HG03457 (cell line): Measurements from ENCODE around the gene EBF3.

Experiments used
- ATAC-seq: cut with Tn5 transposase; IDR thresholded peaks from one replicate; pipeline ENCODE4 v1.9.1; 2021; ENCODE audit warnings: moderate number of reproducible peaks; ENCODE audit not compliant: unreplicated experiment

Gene EBF3, protein sequence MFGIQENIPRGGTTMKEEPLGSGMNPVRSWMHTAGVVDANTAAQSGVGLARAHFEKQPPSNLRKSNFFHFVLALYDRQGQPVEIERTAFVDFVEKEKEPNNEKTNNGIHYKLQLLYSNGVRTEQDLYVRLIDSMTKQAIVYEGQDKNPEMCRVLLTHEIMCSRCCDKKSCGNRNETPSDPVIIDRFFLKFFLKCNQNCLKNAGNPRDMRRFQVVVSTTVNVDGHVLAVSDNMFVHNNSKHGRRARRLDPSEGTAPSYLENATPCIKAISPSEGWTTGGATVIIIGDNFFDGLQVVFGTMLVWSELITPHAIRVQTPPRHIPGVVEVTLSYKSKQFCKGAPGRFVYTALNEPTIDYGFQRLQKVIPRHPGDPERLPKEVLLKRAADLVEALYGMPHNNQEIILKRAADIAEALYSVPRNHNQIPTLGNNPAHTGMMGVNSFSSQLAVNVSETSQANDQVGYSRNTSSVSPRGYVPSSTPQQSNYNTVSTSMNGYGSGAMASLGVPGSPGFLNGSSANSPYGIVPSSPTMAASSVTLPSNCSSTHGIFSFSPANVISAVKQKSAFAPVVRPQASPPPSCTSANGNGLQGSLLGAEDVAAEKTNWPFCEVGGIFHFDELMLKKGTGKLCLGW

DNA sequence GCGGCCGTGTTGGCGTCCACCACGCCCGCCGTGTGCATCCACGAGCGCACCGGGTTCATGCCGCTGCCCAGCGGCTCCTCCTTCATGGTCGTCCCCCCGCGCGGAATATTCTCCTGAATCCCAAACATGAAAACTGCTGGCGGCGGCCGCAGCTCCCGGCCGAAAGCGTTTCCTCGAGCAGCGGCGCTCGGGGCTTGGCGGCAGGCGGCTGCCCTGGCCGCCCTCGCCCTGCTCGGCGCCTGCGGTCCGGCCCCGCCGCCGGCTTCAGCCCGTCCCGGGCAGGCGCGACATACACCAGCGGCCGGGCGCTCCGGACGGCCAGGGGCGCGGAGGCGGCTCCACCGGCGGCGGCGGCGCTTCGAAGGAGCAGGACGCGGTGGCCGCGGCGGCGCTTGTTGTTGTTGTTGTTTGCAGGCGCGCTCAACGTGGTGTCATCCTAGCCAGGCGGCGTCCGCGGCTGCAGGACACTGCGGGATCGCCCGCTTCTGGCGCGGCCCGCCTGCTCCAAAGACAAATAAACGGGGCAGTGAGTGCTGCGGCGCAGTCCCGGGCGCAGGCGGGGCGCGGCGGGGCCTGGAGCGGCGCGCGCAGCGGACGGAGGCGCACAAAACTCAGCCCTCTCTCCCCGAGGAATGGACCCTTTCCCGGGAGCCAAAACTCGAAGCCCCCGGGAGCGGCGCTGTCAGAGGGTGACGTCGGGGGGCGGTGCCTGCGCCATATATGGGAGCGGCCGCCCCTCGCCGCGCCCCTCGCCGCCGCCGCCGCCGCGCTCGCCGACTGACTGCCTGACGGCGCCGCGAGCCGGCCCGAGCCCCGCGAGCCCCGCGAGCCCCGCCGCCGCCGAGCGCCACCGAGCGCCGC is at the start of gene EBF3:
Gene EBF3 (minus strand): TSS at position 634 of the 861 bp plus-strand sequence. CDS start 506 bp downstream, at position 128.
- ATAC-seq = no peak

DNA sequence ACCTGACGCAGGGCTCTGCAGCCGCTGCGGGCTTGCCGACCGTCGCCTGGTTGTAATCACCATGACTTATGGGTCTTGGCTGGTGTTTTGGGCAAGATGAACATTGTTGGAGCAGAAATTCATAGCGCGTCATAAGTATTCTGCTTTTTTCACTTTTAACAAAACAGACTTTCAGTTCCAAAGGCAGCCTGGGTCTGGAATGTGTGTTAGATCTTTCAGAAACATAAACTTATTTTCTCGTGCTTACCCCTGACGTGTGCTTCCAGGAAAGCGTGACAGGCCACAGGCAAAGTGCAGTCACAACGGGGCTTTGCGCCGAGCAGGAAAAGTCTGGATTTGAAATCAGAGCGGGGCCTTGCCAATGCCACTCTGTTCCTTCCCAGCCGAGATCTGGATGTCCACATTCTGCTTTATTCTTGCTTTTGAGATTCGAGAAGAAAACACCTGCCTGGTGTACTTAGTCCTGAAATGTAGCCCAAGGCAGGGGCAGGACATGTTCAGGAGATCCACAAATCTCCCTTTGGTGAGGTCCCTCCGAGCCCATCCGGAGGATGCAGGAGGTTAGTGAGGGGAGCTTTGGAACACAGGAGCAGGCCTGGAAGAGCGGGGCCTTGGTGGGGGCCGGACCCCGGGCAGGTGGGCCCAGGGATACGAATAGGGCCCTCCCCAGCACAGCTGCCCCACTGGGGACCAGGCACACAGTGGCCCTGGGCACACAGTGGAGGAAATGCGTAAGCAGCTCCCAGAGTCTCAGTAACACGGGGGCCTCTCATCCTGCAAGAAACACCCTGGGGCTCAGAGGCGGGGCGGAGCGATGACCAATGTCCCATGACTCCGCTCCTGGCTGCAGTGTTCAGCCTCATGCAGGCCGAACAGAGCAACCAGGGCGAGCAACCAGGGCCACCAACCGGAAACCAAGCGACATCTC is 49.5 kb upstream of the EBF3 start:
- no peak for ATAC-seq

DNA sequence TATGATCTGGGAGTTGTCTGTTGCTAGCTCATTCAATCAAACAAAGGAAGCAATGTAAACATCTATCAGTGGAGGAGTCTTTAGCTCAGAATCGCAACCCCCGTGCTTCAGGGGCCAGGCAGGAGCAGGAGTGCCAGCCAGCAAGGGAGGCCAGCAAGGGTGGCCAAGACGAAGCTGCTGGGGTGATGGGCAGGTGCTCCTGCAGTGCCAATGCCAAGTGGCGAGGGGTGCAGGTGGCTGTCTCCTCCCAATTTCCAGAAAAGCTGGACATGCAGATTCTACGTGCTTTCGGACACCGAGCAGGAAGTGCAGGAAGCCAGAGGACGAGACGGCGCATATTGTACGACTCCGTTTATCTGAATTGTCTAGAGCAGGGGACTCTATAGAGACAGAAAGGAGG is 48.1 kb upstream of the EBF3 start:
- no peak for ATAC-seq

DNA sequence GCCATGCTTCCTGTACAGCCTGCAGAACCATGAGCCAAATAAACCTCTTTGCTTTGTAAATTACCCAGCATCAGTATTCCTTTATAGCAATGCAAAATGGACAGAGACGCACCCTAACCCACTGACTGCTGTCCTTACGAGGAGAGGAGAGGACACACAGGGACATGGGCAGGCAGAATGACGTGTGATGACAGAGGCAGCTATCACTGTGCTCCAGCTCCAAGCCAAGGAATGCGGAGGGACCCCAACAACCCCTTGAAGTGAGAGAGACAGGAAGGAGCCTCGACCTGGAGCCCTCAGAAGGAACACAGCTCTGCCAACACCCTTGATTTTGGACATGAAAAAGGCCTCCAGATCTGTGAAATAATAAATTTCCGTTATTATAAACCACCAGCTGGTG is 46.6 kb upstream of the EBF3 start:
- no peak for ATAC-seq

DNA sequence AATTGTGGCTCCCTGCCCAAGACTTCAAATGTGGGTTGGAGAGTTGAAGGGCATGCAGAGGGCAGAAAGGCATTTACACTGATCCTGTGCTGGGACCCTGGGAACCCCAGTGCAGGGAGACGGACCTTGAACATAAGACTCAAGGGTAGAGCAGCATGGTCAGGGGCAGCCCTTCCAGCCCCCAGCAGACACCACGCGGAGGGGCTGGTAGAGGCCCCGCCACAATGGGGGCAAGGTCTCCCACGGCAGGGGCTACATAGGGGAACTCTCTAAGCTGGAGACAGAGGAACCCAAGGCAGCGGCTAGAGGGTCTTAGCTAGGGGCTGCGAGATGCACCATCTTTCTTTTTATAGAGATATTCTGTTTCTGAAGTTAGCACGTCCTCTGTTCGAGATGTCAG is 45.2 kb upstream of the EBF3 start:
- no peak for ATAC-seq

DNA sequence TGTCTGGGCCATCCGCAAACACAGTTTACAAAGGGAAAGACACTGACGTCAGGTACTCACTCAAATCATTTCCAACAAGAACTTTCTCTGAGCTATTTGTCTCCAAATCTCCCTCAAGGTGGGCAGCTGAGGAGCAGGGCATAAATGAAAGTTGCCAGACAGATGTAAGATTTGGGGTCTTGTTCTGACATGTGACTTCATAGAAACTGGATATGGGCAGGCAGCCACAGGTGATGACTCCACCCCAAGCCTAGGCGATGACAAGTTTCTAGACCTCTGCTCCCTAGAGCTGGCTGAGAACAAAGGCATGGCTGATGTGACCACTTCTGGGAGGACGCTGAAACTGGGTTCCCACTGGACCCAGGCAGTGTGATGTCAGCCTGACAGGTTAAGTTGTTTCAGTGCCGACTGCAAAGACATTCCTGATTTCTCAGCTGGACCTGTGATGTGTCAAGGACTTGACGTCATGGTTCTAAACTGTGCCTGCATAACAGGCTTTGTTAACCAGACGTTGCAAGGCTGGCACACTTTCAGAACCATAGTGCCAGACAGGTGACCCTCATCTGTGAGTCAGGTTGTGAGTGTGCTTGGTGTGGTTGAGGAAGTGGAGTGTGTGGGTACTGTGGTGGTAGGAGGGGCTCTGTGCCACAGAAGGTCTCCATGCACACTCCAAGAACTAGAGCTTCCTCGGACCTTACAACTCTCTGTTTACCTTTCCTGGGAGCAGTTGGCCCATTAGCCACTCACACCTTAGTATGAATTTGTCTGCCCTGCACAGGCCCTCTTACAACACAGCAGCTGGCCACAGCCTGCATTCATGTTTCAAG is 39.9 kb upstream of the EBF3 start:
- no peak for ATAC-seq

DNA sequence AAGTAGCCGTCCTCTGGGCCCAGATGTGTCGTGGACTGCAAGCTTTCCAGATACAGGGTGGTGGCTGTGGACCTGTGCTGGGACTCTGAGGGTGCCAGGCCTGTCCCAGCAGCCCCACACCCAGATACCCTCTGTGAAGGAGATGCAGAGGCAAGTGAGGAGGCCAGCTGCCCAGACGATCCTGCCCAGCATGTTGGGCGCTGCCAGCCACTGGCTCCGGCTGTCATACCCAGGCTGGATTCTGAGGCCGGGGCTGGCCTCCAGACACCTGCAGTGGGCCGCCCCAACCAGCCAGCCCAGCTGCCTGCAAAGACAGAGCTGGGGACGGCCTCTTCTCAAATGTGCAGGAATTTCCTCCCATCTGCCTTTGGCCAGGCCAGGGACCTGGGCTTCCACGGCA is 39.1 kb upstream of the EBF3 start:
- no peak for ATAC-seq

DNA sequence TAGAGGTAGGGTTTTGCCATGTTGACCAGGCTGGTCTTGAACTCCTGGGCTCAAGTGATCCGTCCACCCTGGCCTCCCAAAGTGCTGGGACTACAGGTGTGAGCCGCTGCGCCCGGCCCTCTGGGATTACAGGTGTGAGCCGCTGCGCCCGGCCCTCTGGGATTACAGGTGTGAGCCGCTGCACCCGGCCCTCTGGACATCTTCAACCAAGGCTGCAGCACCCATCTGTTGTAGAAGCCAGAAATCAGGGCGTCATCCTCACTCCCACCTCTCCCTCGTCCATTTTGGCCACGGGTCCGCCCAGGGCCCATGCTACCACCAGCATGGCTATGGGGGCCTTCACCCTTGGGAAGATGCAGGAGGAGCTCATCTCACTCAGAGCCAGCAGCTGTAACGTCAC is 38.5 kb upstream of the EBF3 start:
- ATAC-seq = no peak

DNA sequence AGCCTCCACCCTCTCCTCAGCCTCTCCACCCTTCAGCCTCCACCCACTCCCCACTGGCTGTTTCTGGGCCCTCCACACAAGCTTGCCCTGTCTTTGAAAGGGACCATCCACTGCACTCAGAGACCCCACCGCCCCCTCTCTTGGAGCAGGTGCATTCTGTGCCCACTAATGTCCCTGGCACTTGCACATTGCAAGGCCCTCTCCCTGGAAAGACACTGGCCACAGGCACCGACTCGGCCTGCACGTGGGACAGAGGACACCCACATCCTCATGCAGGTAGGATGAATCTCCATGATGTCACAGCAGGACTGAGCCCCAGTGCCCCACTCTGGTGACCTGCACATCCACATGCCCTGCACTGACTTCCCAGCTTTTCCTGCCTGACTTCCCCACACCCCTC is 36.8 kb upstream of the EBF3 start:
- no peak for ATAC-seq

DNA sequence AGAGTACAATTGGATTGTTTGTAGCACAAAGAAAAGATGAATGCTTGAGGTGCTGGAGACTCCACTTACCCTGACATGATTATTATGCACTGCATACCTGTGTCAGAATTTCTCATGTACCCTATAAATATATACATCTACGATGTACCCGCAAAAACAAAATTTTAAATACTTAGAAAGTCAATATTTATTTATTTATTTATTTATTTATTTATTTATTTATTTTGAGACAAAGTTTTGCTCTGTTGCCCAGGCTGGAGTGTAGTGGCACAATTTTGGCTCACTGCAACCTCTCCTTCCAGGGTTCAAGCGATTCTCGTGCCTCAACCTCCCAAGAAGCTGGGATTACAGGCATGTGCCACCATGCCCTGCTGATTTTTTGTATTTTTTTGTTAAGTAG is 35.1 kb upstream of the EBF3 start:
- ATAC-seq = no peak

DNA sequence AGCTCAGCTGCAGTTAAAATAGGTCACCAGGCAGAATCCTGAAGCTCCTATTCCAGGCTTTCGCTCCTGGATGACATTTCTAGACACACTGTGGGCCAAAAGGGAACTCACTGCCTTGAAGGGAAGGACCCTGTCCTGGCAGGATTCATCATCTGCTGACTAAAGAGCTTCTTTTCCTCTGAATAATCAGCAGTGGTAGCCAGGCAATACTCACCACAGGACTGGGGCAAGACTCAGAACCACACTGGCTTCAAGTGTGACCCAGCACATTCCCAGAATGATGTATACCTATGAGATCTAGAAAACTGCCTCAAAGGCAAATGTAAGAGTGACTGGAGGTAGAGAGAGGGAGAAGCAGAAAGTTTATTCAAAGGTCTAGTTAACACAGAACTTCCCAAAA is 29.5 kb upstream of the EBF3 start:
- no peak for ATAC-seq

DNA sequence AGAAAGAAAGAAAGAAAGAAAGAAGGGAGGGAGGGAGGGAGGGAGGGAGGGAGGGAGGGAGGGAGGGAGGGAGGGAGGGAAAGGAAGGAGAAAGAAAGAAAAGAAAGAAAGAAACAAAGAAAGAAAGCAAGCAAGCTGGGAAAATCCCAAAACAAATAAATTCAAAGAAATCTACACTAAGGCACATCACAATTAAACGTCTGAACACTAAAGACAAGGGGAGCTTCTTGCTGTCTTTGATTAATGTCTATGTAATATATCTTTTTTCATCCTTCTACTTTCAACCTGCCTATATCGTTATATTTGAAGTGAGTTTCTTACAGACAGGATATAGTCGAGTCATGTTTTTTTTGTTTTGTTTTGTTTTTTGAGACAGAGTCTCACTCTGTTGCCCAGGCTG is 28.3 kb upstream of the EBF3 start:
- ATAC-seq = no peak

DNA sequence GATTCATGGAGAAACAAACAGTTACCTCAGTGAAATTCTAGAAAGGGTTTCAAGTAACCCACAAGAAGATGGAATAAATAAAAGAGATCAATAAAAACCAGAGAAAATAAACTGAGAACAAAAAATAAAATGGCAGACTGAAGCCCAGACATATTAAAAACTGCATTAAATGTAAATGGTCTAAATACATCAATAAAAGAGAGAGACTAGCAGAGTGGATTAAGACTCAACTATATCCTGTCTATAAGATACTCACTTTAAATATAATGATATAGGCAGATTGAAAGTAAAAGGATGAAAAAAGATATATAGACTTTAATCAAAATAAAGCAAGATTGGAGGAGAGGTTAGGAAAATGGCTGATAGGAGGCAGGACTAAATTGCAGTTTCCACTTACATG is 18.8 kb upstream of the EBF3 start:
- no peak for ATAC-seq

DNA sequence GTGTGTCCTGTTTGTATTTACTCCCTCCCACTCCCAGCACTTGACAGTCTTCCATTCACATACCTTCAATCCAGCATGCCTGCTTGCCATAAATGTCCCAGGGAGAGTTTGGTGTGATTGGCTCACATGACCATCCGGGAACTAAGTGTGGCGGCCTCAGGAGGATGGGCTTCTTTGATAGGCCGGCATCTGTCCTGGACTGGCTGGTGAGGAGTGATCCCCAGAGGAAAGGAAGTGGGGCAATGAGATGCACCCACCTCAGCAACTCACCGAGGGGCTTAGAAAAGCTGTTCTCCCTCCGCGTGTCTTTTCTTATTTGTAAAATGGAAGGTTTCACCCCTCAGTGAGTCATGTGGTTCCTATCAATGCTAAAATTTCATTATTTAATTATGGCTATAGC is 14.9 kb upstream of the EBF3 start:
- no peak for ATAC-seq

DNA sequence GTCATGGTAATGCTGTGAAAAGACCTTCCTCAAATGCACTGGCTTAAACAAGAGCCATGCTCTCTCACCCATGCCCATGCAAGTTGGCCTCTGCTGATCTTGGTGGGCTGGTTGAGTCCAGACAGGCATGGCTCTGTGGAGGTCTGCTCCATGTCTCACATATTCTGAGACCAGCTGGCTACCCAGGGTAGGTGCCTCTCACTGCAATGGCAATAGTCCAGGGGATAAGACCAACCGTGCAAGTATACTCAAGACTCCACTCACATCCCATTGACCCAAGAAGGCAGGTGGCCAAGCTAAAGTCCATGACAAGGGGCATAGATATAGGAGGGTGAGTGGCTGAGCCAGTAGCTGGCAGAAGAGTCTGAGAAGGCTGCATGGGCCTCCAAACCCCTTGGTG is 14.2 kb upstream of the EBF3 start:
- no peak for ATAC-seq

DNA sequence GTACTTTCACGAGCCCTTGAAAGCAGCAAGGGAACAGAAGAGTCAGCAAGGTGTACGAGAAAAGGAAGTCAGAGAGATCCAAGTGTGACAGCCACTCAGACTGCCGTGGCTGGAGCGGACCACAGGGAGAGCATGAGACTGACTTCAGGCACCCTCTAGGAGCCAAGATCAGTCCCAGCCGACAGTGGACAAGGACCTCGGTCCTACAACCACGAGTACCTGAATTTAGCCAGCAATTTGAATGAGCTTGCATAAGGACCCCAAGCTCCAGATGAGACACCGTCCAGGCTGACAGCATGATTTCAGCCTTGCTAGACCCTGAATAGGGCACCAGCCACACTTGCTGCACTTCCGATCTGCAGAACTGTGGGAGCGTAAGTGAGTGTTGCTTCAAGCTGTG is 13.7 kb upstream of the EBF3 start:
- no peak for ATAC-seq

DNA sequence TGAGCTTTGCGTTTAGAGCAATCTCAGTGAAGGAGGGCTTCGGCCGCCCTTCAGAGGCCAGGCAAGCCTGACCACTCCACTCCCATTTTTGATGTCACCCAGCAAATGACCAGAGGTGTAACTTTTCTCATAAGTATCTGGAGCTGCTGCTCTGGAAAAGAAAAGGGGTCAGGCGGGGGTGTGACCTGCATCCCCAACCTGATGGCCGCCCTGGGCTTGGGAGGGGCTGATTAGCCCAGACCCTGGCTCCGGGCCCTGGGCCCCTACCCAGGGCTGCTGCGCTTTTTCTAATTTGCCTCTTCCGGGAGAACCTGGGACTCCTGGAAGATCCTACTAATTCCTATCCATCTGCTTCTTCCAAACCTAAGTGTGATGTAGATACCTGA is 9.6 kb upstream of the EBF3 start:
- ATAC-seq = no peak

DNA sequence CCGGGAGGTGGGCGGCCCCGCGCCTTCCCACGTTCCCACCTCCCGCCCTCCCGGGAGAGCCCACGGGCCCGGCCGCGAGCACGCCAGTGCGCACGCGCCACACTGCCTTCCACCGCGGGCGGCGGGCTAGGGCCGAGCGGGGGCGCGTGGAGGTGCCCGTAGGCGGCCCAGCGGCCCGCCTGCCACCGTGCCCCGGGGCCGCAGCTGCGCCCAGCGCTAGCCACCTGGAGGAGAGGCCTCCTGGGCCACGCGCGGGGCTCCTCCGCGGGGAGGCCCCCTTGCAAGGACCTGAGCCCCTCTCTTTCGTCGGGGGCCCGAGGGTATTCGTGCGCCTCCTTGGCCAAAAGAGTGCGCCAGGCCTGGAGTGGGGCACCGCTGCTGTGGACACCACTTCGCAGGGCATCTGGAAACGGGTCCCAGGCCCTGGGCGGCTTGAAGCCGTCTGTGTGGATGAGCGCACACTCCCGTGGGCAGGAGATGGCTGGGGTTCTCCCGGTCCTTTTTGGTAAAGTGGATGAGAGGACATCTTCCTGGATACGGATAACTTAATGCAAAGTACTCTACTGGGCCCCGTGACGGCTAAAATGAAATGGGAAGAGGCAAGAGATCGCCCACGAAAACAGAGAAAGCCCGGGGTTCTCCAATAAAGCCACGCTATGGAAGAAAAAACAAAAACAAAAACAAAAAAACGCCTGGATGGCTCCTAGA is 9.0 kb upstream of the EBF3 start:
- no peak for ATAC-seq
